ENCODE results near the gene GABBR2.

DNA sequence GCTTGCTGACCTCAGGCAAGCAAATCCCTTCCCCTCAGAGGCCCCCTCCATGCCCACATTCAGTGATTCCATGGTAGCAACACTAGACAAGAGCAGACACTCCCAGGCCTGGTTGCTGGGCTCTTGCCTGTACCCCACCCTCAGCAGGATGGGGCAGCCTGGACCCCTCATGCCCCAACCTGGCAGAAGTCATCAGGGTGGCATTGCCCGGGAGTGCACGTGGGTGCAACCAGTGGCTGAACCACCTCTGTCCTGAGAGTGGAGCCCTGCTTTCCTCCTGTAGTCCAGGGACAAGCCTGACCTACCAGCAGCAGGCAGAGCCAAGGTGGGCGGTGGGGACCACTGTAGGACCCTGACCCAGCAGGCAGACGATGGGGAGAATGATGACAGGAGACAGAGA, 387.5 kb downstream of the GABBR2 start:
- TF ChIP-seq POLR2AphosphoS5 (IDR thresholded peaks at IDR 0.05), result no peak
- TF ChIP-seq, protein P1, sequence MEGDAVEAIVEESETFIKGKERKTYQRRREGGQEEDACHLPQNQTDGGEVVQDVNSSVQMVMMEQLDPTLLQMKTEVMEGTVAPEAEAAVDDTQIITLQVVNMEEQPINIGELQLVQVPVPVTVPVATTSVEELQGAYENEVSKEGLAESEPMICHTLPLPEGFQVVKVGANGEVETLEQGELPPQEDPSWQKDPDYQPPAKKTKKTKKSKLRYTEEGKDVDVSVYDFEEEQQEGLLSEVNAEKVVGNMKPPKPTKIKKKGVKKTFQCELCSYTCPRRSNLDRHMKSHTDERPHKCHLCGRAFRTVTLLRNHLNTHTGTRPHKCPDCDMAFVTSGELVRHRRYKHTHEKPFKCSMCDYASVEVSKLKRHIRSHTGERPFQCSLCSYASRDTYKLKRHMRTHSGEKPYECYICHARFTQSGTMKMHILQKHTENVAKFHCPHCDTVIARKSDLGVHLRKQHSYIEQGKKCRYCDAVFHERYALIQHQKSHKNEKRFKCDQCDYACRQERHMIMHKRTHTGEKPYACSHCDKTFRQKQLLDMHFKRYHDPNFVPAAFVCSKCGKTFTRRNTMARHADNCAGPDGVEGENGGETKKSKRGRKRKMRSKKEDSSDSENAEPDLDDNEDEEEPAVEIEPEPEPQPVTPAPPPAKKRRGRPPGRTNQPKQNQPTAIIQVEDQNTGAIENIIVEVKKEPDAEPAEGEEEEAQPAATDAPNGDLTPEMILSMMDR (IDR thresholded peaks at IDR 0.05), result no peak
- no peak for TF ChIP-seq POLR2A (IDR thresholded peaks at IDR 0.05)
- TF ChIP-seq EP300 (IDR thresholded peaks at IDR 0.05), result no peak

Measured in suprapubic skin (tissue), 4 donors.